Measurements from ENCODE around the gene JDP2. TPM values are rescaled to one million over a fixed set of nuclear protein-coding genes. Genes with fewer than 3 reads are reported as not detected.

Gene JDP2
- total and polyA plus RNA-seq, 2 of the 4 experiments (the other 2 are of a cell fraction): 35.7 to 38.4 TPM

DNA sequence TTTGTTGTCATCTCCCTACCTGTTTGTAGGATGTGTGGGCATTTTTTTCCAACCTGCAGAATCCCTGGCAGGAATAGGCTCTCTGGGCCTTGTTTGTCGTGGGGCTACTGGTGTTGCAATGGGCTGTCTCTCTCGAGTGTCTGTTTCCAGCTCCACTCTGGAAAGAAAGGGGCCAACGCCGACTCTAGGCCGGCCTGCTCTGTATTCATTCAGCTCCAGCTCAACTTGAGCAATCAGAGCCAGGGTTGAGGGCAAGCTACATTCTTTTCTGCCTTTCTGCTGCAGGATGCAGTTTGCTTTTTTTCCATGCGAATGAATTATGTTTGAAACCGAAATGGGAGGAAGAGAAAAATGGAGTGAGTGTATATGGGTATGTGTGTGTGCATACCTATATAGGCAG, 2.3 kb downstream of the JDP2 start:
- Histone ChIP-seq H2AFZ (replicated peaks; ENCODE audit: low read length, poor library complexity) (peak overlapping the region; percentile 73), H3K27ac (ENCODE audit: insufficient read depth, low read length) (peak overlapping the region; percentile 16; the same call in 1 of the 2 replicates), H3K36me3 (ENCODE audit: control insufficient read depth, insufficient read depth, low read length) (peaks cover 25% of the 10 kb centered on the region), H4K20me1 (ENCODE audit: insufficient read depth, low read length) (peaks cover 64% of the 10 kb centered on the region), H3K18ac (ENCODE audit: low read depth, low read length) (no peak overlapping the region), H2AK9ac (replicated peaks; ENCODE audit: low read depth, low read length, poor library complexity) (peak overlapping the region; percentile 92), H2BK5ac (ENCODE audit: low read depth, low read length, poor library complexity, severe bottlenecking) (peak overlapping the region; percentile 15), H3K4me1 (ENCODE audit: control insufficient read depth, insufficient read depth, low read length) (peaks cover 29% of the 10 kb centered on the region), H3K4ac (ENCODE audit: low read depth, low read length) (peak overlapping the region; percentile 27; the same call in 1 of the 2 replicates), H2BK120ac (ENCODE audit: low read depth, low read length) (no peak overlapping the region), H3K9me1 (ENCODE audit: insufficient read depth, low read length) (peaks cover 42% of the 10 kb centered on the region), H3K79me1 (ENCODE audit: low read depth in 1 of 2, low read length in 2 of 2) (peaks cover 18 to 65% of the 10 kb centered on the region in 2 experiments), H3K9ac (ENCODE audit: low read depth, low read length) (peak overlapping the region; percentile 60), H3K56ac (ENCODE audit: extremely low read depth, insufficient read depth, low read length) (no peak overlapping the region), H3K27me3 (ENCODE audit: control insufficient read depth, insufficient read depth, low read length) (no peaks in the 10 kb centered on the region), H3K4me3 (ENCODE audit: insufficient read depth, low read depth, low read length) (peak overlapping the region; percentile 58), H2BK20ac (ENCODE audit: low read depth, low read length) (no peak overlapping the region), H4K5ac (ENCODE audit: low read depth, low read length) (no peak overlapping the region), H3K14ac (replicated peaks; ENCODE audit: low read depth, low read length) (peak overlapping the region; percentile 74), H3K4me2 (ENCODE audit: low read depth, low read length) (peak overlapping the region; percentile 78), H4K8ac (ENCODE audit: low read depth in 2 of 2, low read length in 2 of 2) (no peak overlapping the region), H2AK5ac (ENCODE audit: low read depth, low read length) (no peak overlapping the region), H4K91ac (ENCODE audit: insufficient read depth, low read depth, low read length) (no peak overlapping the region), H2BK15ac (ENCODE audit: low read depth, low read length) (no peak overlapping the region), H3K9me3 (ENCODE audit: control insufficient read depth, insufficient read depth, low read length) (no peaks in the 10 kb centered on the region), H3K23ac (ENCODE audit: low read depth, low read length) (peak overlapping the region; percentile 77)
- BruUV-seq (replicated peaks): no TSS peak
- peak; percentile 59 for DNase-seq
- ChIA-PET POLR2A (ENCODE audit: unreplicated experiment) (interaction anchor here (0.9 to 1.2 kb wide), 2 partner anchors 9 to 11 kb away, joined by 4 to 6 read pairs; no protein-coding TSS in a partner anchor), CTCF (interaction anchor here (0.6 to 1.2 kb wide), 2 partner anchors 123 to 298 kb away, joined by 3 to 4 read pairs; no protein-coding TSS in a partner anchor)
- in situ Hi-C loops (cut with MboI; ENCODE audit: low sequenced_read_pairs): no loop called here
- 0% methylated on average over 1 of the region's 7 CpGs; no CpG with 5 or more reads in 1 of the 2 experiments for WGBS, 2 experiments (ENCODE audit: extremely low coverage in 2 of 2, insufficient read length in 1 of 2)
- ATAC-seq (ENCODE audit: low read depth): peak; percentile 13; the same call in 1 of the 2 replicates
- TF ChIP-seq CEBPB (IDR thresholded peaks at IDR 0.05; ENCODE audit: low read depth, low read length) (peak; percentile 82), NFE2L2 (IDR thresholded peaks at IDR 0.05; ENCODE audit: low read depth, low read length) (no peak)
- intact Hi-C loops (cut with micrococcal nuclease): loop anchor here (1.0 kb wide), 1 partner anchor 58 kb away; no protein-coding TSS in a partner anchor
- dilution Hi-C loops (cut with HindIII; ENCODE audit: low sequenced_read_pairs, unreplicated experiment): no loop called here
